HG03354 (cell line): ENCODE measurements around the gene DPP6.
"Not testable (repeated sequence)": the region's sequence is repeated elsewhere in the genome, so short reads cannot be mapped to it uniquely, and the experiment has no call there.

Source experiments
- ATAC-seq: cut with Tn5 transposase; IDR thresholded peaks from one replicate; pipeline ENCODE4 v1.9.1; 2021; ENCODE audit warnings: mild to moderate bottlenecking; ENCODE audit not compliant: unreplicated experiment, poor library complexity, severe bottlenecking

The DPP6 gene

DNA sequence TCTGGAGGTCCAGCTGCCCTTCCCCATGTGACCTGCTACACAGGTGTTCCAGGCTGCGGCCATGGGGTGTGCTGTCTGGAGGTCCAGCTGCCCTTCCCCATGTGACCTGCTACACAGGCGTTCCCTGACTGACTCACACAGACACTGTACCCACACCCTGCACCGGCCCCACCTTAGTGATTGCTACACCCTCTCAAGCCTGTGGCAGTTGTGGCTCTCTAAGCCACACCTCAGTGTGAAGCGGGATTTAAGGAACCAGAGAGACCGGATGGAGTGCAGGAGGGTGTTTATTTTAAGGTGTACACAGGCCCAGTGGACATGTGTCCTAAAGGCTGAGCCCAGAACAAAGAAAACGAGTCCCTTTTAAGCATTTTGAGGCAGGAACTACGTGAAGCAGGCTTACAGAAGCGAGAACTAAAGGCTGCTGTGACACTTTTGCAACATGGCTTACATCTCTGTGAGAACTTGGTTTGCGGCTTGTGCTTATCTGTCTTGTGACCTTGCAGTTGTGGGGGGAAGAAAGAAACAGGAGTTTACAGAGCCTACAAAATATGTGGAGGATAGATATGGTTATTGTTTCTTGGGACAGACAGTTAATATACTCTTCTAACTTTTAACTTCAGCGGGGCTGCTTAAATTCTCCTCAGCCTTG is 624.4 kb downstream of the DPP6 start:
- no peak for ATAC-seq

DNA sequence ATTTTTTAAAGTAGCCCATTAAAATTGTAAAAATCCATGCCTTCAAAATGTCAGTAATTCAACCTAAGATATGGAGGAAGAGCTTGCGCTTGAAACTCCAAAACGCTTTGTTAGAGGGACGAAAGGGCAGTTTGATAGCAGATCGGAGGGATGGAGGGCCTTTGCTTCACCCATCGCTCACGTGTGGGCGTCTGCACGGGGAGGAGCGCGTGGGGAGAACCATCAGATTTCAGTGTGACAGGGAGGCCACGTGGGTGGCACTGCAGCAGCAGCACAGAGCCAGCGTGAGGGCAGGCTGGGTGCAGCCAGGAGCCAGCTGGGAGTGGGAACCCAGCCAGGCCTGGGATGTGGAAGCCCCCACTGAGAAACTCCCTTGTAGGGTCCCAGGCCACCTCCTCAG is 625.3 kb downstream of the DPP6 start:
- no peak for ATAC-seq

DNA sequence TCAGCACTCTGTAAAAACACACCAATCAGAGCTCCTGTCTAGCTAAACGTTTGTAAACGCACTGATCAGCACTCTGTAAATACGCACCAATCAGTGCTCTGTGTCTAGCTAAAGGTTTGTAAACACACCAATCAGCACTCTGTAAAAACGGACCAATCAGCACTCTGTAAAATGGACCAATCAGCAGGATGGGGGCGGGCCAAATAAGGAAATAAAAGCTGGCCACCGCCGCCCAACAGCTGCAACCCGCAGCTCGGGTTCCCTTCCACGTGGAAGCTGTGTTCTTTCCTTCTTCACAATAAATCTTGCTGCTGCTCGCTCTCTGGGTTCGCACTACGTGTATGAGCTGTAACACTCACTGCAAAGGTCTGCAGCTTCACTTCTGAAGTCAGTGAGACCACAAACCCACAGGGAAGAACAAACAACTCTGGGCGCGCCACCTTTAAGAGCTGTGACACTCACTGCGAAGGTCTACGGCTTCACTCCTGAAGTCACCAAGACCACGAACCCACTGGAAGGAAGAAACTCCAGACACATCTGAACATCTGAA is 625.9 kb downstream of the DPP6 start:
- ATAC-seq: not testable (repeated sequence)

DNA sequence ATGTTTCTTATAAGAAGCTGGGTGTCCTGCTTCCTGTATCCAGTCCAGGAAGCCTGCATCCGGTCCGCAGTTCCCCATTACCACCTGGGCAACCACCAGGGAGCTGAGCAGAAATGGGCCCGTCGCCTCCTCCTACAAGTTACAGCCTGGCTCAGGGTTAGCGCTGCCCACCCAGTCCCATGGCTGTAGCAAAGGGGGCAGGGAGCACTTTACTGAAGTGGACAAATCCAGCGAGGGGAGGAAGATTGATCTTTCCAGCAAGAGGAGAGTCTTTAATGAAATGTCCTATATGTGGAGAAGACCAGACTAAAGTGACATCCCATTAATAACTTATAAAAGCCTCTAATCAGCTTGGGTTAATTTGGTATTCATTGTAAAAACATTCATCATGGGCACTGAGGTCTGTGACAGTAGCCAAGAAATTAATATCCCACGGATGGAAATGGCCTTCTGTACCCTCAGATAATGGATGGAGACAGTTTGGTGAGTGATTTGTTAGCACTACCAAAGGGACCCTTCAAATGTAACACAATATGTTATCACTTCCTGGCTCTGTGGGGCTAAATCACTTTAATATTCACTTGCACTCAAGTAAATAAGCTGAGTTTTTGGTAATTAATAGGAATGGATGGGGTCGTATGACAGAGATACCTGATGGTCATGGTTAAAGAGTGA is 627.3 kb downstream of the DPP6 start:
- no peak for ATAC-seq

DNA sequence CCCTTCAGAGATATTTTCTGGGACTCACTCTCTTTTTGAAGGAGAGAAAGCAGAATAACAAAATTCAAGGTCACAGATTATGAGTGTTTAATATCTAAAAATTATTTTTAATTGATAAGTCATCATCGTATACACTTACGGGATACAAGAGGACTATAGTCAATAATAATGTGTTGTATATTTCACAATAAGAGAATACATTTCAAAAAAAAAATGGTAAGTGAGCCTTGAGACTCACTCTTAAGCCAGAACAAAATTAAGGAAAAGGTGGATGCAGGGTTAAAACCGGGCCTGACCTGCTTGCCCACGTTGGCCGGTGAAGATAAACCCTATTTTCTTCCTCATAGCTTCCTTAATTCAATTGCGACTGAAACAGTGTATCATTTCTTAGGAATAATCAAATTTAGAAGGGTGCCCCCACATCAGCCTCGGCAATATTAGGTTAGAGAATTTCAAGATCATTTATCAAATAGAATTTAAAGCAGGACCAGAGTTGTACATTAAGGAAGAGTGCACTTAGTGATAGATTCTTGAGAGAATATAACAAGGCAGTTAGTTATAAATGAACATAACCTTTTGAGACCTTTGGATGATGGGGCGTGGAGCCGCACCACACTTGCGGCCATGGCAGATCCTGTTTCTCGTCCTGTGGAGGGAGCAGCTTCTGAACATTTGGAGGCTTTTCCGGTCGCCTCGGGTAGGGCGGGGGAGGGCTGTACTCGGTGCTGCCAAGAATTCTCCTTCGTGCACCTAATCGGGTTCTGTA is 628.9 kb downstream of the DPP6 start:
- no peak for ATAC-seq

DNA sequence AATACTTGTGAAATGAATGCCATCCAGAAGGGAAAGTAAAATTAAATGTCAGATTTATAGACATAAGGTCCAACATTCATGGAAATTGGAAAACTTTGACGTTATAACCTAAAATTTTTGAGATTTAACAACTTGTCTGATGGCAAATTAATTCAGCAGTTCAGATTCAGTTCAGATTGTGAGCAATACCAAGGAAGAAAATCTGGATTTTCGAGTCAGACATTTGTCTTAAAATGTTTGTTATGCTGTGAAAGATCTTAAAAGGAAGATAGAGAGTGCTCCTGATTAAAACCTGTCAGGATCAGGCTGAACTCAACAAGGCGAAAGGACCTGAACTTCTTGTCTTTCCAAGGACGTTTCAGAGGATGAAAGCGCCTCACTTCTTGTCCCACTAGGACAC is 629.8 kb downstream of the DPP6 start:
- ATAC-seq: no peak

DNA sequence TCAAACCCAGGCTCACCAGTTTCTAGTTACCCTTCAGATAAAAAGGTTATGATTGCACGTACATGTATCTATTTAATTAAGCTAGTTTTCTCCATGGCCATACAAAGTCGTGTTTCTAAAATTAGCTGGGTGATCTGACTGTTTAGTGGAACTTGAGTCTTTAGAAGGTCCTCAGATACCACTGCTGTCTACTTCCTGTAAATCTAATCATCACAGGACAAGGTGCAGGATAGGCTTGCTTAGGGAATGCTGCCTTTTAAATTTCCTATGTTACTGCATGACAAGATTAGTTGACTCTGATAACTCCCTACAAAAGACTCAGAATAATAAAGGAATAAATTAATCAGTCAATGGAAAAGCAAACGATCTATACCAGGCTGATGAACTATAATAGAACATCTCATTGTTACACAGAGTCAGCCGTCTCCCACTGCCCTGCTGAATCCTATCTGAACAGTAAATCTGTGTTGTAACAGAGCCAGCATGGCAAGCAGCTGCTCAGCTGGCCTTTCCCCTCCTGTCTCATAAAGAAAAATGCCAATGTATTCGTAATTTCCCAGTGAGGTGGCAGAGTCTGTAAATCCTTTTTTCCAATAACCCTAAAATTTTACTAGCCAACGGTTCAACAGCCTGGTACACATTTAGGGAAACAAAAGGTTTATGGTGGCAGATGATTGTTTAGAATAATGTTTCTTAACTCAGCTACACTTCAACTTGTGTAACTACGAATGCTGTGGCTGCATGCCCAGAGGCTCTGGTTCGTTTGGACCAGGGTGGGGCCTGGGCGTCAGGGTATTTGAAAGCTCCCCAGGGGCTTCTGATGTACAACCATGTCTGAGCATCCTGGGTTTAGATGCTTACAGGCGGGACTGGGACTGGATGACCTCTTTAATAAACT is 632.7 kb downstream of the DPP6 start:
- ATAC-seq: no peak

DNA sequence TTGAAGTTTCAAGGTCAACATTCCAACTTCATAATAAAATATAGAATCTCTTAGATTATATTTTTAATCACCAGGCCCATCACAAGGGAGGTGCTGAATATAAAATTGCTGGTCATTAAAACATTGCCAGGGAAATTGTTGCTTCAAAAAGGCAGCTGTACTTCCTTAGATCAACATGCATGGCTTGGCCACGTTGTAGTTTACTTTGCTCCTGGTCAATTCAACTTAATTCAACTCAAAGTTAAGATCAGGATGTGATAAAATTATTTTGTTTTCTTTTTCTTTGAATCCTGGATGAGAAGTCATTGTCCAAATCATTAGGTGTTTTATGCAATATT is 633.3 kb downstream of the DPP6 start:
- ATAC-seq: no peak

DNA sequence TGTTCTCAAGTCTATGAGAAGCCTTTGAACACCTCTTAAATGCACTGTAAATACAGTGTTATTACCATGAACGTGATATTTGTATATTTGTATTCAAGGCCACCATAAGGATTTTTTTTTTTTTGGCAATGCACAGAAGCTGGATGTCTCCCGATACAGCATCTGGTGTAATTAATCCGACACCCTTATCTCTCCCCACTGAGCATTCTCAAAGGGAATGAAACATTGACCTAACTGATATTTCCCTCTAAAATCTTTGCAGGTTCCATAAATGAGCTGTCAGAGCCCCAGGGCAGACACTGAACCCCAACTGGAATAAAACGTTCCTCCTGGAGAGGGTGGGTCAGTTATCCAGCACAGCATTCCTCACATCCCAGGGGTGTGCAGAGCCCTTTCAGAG is 634.1 kb downstream of the DPP6 start:
- no peak for ATAC-seq

DNA sequence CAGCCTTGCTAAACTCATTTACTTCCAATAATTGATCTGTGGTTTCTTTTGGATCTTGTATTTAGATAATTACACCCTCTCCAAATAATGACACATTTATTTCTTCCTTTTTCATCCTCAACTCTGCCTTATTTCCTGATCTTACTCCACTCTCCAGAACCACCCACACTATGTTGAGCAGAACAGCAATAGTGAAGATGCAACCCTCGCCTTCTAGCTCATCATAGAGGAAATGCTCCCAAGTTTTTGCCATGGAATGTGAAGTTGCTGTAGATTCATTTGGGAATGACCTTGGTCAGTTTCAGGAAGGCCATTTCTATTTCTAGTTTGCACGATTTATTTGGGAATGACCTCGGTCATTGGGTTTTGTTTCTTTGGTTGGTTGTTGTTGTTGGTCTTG is 636.8 kb downstream of the DPP6 start:
- no peak for ATAC-seq

DNA sequence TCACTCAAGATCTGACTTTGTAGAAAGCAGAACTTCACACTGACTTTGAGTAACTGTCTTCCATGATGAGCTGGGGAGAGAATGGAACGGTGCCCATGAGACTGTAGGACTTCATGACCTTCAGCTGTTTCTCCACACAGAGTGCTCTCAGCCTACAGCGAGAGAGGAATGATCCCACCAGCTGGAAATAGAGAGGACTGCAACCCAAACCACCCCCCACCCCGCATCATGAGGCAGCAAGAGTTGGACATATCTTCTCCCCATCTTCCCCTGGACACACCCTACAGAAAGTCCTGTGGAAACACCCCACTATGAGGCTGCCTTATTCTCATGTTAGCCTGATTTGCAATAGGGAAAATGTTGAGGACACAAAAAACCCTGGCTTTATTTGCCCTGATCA is 638.2 kb downstream of the DPP6 start:
- ATAC-seq: no peak

DNA sequence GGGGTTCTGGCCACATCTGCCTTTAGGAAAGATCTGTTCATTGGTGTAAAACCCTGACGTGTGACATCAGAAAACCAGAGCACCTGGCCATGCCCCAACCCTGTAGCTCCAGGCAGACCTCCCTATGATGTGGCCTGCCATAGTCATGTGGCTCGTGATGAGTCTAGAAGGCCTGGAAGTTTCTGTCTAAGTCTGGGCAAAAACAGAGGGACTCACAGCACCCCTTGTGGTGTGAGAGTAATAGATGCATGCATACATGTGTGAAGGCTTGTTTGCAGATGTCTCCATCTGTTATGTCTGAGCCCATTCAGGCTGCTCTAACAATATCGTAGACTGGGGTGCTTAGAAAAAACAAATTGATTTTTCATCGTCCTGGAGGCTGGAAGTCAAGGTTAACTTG is 641.5 kb downstream of the DPP6 start:
- ATAC-seq: no peak

DNA sequence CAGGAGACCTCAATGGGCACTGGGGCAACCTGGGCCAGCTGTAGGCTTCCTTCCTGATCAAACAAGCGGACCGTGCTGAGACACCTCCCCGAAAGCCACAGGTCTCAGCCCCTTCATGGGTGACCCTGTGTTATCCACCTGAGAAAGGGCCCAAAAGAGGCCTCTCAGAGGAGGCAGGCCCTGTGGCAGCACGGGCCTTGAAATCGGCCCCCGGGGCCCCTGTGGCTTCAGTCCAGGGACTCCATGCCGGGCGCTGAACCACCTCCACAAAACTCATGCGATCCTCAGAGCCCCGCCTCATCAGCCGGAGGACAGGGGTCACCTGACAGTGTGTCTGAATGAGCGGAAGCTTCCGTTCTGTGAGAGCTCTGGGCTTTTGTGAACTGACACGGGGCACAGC is 643.6 kb downstream of the DPP6 start:
- no peak for ATAC-seq

DNA sequence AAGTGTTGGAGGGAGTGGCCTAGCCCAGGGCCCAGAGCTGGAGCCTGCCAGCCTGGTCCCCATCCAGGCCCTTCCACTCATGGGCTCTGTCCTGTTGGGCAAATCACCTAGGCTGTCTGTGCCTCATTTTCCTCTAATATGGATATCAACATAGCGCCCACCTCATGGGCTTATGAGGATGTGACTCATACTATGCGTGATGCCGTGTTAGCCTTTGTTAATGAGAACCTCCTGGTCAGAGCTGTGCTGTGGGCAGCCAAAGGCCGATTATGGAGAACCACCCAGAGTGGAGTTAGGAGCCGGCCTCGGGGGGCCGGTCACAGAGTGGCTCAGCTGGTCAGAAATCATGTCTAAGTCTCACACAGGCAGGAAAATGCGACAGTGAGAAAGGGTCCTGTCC is 644.4 kb downstream of the DPP6 start:
- ATAC-seq: no peak

DNA sequence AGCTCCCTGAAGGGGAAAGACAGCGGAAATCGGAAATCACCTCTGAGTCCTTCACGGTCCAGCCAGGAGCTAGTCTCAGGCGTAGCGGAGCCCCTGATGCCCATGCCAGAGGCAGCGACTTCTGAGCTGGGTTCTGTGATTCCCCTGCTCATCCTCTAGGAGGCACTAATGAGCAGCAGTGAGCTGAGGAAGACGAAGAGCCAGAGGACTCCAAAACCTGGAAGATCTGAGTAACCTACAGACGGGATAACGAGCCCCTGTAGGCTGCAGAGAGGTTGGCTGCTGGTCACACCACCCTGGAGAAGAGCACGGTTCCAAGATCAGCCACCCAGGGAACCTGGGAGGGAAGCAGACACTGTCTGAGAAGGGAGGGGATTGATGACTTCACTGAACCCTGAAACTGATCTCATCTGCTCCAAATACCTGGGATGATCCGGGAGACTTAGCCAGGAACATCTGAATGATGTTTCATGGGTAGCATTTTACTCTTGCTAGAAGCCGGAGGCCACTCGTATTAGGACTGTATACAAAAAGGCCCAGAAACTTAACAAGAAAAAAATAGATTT is 646.6 kb downstream of the DPP6 start:
- no peak for ATAC-seq

DNA sequence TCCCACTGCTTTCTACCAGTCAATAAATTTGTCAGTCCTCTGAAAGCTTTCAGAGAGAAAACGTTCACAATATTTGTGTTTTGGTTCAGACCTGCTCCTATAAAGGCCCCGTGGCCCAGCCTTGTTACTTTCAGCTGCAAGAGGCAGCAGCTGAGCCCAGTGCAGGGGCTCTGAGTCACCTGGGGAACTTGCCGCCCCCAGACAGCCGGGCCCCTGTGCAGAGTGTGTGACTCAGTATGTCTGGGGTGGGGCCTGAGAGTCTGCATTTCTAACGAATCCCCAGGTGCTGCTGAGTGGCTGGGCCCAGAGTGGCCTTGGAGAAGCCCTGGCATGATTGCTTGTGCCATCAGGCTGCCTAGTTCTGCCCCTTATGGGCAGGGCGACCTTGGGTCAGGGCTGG is 647.2 kb downstream of the DPP6 start:
- ATAC-seq: no peak

DNA sequence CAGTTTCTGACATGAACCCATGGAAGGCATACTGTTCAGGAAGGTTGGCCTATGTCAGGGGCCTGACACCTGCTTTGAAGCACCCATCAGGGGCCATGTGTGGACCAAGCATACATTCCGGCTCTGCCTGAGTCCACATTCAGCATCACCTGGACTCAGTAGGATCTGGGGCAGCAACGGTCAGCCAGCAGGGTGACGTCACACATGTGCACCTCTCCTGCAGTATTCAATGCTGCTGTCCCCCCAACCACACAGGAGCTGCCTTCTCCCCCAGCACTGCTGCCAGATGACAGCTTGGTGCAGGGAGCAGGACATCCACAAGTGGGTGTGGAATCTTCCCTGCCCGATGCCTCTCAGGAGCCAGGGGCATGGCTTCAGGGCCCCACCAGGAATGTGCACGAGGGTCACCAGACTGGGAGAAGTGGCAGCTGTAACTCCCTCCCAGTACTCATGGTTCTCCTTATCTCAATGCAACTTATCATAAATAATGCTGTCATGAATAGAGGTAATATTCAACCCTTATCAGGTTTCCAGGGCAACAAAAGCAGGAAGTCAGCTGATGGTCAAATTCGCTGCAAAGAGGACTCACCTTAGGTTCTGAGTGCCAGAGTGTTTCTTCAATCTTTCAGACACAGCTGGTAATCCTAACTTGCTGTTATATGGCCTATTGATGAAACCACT is 657.8 kb downstream of the DPP6 start:
- ATAC-seq: no peak

DNA sequence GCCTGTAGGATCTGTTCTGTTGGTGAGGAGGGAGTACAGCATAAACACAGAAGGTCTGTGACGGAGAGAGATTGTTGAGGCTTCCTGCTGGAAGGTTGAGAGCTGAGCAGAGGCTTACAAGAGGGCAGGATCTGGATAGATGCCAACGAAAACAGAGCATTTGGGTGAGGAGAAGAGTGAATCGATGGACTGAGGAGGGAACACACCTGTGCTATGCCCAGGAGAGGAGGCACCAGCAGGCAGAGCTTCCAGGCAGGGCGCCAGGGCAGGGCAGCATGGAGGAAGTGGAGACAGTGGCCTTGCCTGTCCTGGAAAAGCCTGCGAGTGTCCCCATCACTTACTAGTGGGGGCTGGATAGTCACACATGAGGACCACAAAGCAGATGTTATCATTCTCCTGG is 667.8 kb downstream of the DPP6 start:
- ATAC-seq: no peak

DNA sequence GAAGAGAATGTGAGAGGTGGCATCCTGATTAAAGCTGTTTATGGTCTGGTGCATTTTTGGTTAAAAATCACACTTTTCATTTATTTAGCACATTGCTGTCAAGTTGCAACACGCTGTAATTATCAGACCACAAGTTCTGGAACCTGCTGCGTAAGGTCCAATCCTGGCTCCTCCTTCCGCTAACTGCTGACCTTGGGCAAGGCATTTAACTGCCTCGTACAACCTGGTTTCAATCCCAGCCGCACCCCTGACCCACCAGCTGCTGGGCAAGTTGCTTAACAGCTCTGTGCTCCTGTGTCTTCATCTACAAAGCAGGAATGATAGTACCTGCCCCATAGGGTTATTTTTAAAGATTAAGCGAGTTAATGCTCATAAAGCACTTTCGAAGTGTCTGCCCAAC is 668.9 kb downstream of the DPP6 start:
- no peak for ATAC-seq
